GM12878 (cell line): ENCODE data around the gene FABP7. TPM values are rescaled to one million over a fixed set of nuclear protein-coding genes. Genes with fewer than 3 reads are reported as not detected.

Experiments
- ATAC-seq: fragments of 200-7000 bp; cut with Tn5 transposase; 3 replicates; pipeline ENCODE4 v1.9.1; 2020; ENCODE audit warnings: mild to moderate bottlenecking, moderate library complexity
- BruUV-seq: library from RNA; stranded (reverse); fragments of 400-500 nt; replicated peaks from 2 replicates; lab custom pipeline; 2021; lab: Mats Ljungman, UMichigan
- CTCF ChIA-PET: fragments of 300-600 bp; sonication (Branson Sonifier 250); formaldehyde crosslinking; extraction: SDS; loops from one replicate; lab custom pipeline; 2021; ENCODE audit warnings: inconsistent platforms; lab: Yijun Ruan, JAX
- POLR2A ChIA-PET: fragments of 350-600 bp; formaldehyde crosslinking; extraction: SDS; loops from one replicate; lab custom pipeline; 2021; ENCODE audit warnings: inconsistent platforms; lab: Charles Lee
- RAD21 ChIA-PET: fragments of 300-600 bp; sonication (Branson Sonifier 250); formaldehyde crosslinking; loops from one replicate; lab custom pipeline; 2023; ENCODE audit warnings: antibody characterized with exemption; ENCODE audit not compliant: unreplicated experiment; lab: Charles Lee
- SMC1A ChIA-PET: fragments of 300-600 bp; sonication (Branson Sonifier 250); formaldehyde crosslinking; loops from one replicate; lab custom pipeline; 2023; ENCODE audit not compliant: unreplicated experiment, uncharacterized antibody; lab: Charles Lee
- DNase-seq: peaks from one replicate; pipeline ENCODE4 v3.0.0-alpha.2; 2011; ENCODE audit warnings: low read depth, low spot score
- FAIRE-seq: peaks from 3 replicates; lab custom pipeline; 2011; peaks lifted over from hg19 to GRCh38; lab: Jason Lieb, UNC
- H2AFZ ChIP-seq: 2 replicates; pipeline ENCODE4 v1.6.0; 2011; ENCODE audit warnings: low read depth, low read length, control low read depth; ENCODE audit not compliant: control insufficient read depth
- H3K27ac ChIP-seq: 2 replicates; pipeline ENCODE4 v1.5.1; 2011; ENCODE audit warnings: control low read depth; ENCODE audit not compliant: control insufficient read depth, insufficient read depth
- H3K27me3 ChIP-seq, 2 experiments: replicated peaks in 1 of 2; 2 replicates each; pipeline versions ENCODE4 v1.6.0 to v1.6.1; 2011; ENCODE audit warnings: low read length in 1 of 2; ENCODE audit not compliant: control insufficient read depth in 2 of 2, insufficient read depth in 2 of 2
- H3K36me3 ChIP-seq, 2 experiments: 2 replicates each; pipeline ENCODE4 v1.5.1; 2011; ENCODE audit warnings: low read length in 1 of 2; ENCODE audit not compliant: control insufficient read depth in 2 of 2, insufficient read depth in 2 of 2
- H3K4me1 ChIP-seq: 2 replicates; pipeline ENCODE4 v1.6.1; 2011; ENCODE audit warnings: mild to moderate bottlenecking, low read length, moderate library complexity, mixed read lengths; ENCODE audit not compliant: control insufficient read depth, insufficient read depth
- H3K4me2 ChIP-seq: 2 replicates; pipeline ENCODE4 v1.6.0; 2011; ENCODE audit warnings: control low read depth; ENCODE audit not compliant: control insufficient read depth, insufficient read depth
- H3K4me3 ChIP-seq: fragments of 200-600 bp; sonication (generic); 2 replicates; pipeline ENCODE4 v1.5.1; 2016
- H3K79me2 ChIP-seq: 2 replicates; pipeline ENCODE4 v1.6.0; 2011; ENCODE audit warnings: low read length; ENCODE audit not compliant: control insufficient read depth, insufficient read depth
- H3K9ac ChIP-seq: 2 replicates; pipeline ENCODE4 v1.8.0; 2011; ENCODE audit warnings: low read length, control low read depth, mixed read lengths; ENCODE audit not compliant: control insufficient read depth, insufficient read depth
- H3K9me3 ChIP-seq: replicated peaks from 3 replicates; pipeline ENCODE4 v1.5.1; 2011; ENCODE audit warnings: mild to moderate bottlenecking, low read length; ENCODE audit not compliant: control insufficient read depth, insufficient read depth
- H4K20me1 ChIP-seq: 2 replicates; pipeline ENCODE4 v1.6.0; 2011; ENCODE audit not compliant: control insufficient read depth, insufficient read depth
- ATF7 ChIP-seq: fragments of 450-650 bp; IDR thresholded peaks from 2 replicates; pipeline ENCODE4 v1.6.1; 2016; ENCODE audit warnings: low read depth, mild to moderate bottlenecking
- BCL3 ChIP-seq: IDR thresholded peaks from 2 replicates; pipeline ENCODE4 v1.6.1; 2011; ENCODE audit warnings: borderline replicate concordance, low read depth, mild to moderate bottlenecking, moderate library complexity, low read length; ENCODE audit not compliant: insufficient read depth, poor library complexity, severe bottlenecking
- CBX5 ChIP-seq: sonication (generic); IDR thresholded peaks from 2 replicates; pipeline ENCODE4 v1.6.1; 2016; ENCODE audit warnings: low read depth, moderate library complexity, mild to moderate bottlenecking, inconsistent platforms
- CEBPB ChIP-seq, 2 experiments: fragments of 150-350 bp in 1 of 2; IDR thresholded peaks; 2 replicates each; pipeline ENCODE4 v1.6.1; 2012 to 2014; ENCODE audit warnings: low read depth in 2 of 2, low read length in 2 of 2, borderline replicate concordance in 1 of 2, inconsistent platforms in 1 of 2
- CREB1 ChIP-seq: IDR thresholded peaks from 2 replicates; pipeline ENCODE4 v1.6.1; 2012; ENCODE audit warnings: low read depth, mild to moderate bottlenecking, inconsistent platforms
- HDAC2 ChIP-seq: fragments of 200-600 bp; sonication (generic); IDR thresholded peaks from 2 replicates; pipeline ENCODE4 v1.6.1; 2017
- HSF1 ChIP-seq: fragments of 150-350 bp; IDR thresholded peaks from 2 replicates; pipeline ENCODE4 v1.6.1; 2014; ENCODE audit warnings: mild to moderate bottlenecking, low read depth, low read length
- JUND ChIP-seq: IDR thresholded peaks from 2 replicates; pipeline ENCODE4 v1.6.1; 2012; ENCODE audit warnings: low read depth, mild to moderate bottlenecking, low read length, improper control_type of control experiment, moderate library complexity
- LARP7 ChIP-seq: fragments of 450-650 bp; IDR thresholded peaks from 2 replicates; pipeline ENCODE4 v1.6.1; 2017; ENCODE audit warnings: mild to moderate bottlenecking
- PML ChIP-seq: IDR thresholded peaks from 2 replicates; pipeline ENCODE4 v1.6.1; 2012; ENCODE audit warnings: low read length, inconsistent platforms
- PRDM15 ChIP-seq: fragments of 450-650 bp; formaldehyde crosslinking; IDR thresholded peaks from 2 replicates; pipeline ENCODE4 v1.4.0; 2020; ENCODE audit warnings: mild to moderate bottlenecking, moderate library complexity
- RAD21 ChIP-seq: IDR thresholded peaks from 2 replicates; pipeline ENCODE4 v1.6.1; 2011; ENCODE audit warnings: mild to moderate bottlenecking, low read depth, low read length, moderate library complexity; ENCODE audit not compliant: insufficient read depth
- RAD51 ChIP-seq: fragments of 450-650 bp; IDR thresholded peaks from 2 replicates; pipeline ENCODE4 v1.6.1; 2016; ENCODE audit warnings: moderate library complexity, mild to moderate bottlenecking, inconsistent platforms
- RB1 ChIP-seq: fragments of 450-650 bp; formaldehyde crosslinking; IDR thresholded peaks from 2 replicates; pipeline ENCODE4 v1.6.1; 2017; ENCODE audit warnings: mild to moderate bottlenecking, borderline replicate concordance
- SMAD1 ChIP-seq: fragments of 450-650 bp; IDR thresholded peaks from 2 replicates; pipeline ENCODE4 v1.6.1; 2018; ENCODE audit warnings: mild to moderate bottlenecking, low read depth; ENCODE audit not compliant: partially characterized antibody
- YY1 ChIP-seq: IDR thresholded peaks from 2 replicates; pipeline ENCODE4 v1.6.1; 2011; ENCODE audit warnings: low read depth, mild to moderate bottlenecking, low read length
- ZNF274 ChIP-seq: IDR thresholded peaks from one replicate; pipeline ENCODE4 v1.8.0; 2011; ENCODE audit not compliant: insufficient read length, insufficient read depth
- WGBS: methylation state at CpG from one replicate; pipeline ENCODE4 v1.1.6; 2016; ENCODE audit warnings: low lambda C conversion rate; ENCODE audit not compliant: insufficient replicate concordance, insufficient coverage; ENCODE audit errors: missing lambda C conversion rate; 5-methylcytosine and 5-hydroxymethylcytosine counted together
- in situ Hi-C: fragments of 300-500 bp; cut with MboI; formaldehyde crosslinking; loops from 9 replicates; pipeline ENCODE4 v1.14.3; 2018; ENCODE audit warnings: mixed read lengths
- intact Hi-C: fragments of 100-400 bp; cut with micrococcal nuclease; formaldehyde crosslinking; loops from one replicate; pipeline ENCODE4 v1.14.2; 2022; ENCODE audit not compliant: unreplicated experiment
- polyA plus RNA-seq, 11 experiments: library from polyadenylated mRNA; depleted of rRNA in 4 of 11; unstranded in 6 of 11; stranded (reverse) in 5 of 11; fragments of >200 nt; fragmentation: Nextera tagmentation in 4 of 11; fragmentation: Illumina TruSeq in 1 of 11; extraction: Ambion mirVana in 4 of 11; extraction: Trizol in 1 of 11; gene quantifications; 1 replicate in 1 of 11; 2 replicates in 10 of 11; pipeline versions ENCODE4 v1.2.1 to v1.2.3, GENCODE V29; 2011 to 2016; ENCODE audit warnings: inconsistent platforms in 2 of 11, missing spikeins in 2 of 11, low read depth in 1 of 11
- total RNA-seq, 4 experiments: library from RNA; depleted of rRNA in 3 of 4; stranded (reverse); fragments of >200 nt in 3 of 4; fragmentation: Illumina TruSeq in 1 of 4; extraction: Trizol in 1 of 4; gene quantifications; 2 replicates each; pipeline versions ENCODE4 v1.2.1 to v1.2.3, GENCODE V29; 2013 to 2021

The FABP7 gene
- total and polyA plus RNA-seq, 10 of the 15 experiments (the other 5 are each of a cell fraction or from before 2014, with no cell fraction given) = not detected

- TF ChIP-seq ZNF274 (no peak), CREB1 (no peak), HDAC2 (no peak), CEBPB (IDR thresholded peaks at IDR 0.05; ENCODE audit: borderline replicate concordance in 1 of 2, low read depth in 2 of 2, low read length in 2 of 2) (no peak)
- TF ChIP-seq, all 136 proteins: peak for 0
Observed at GRCh38 chr6:122780114-122780513, 598 bp downstream of the FABP7 start (continued).

GRCh38 chr6:122781716-122782115, 2.2 kb downstream of the FABP7 start:
- Histone ChIP-seq H4K20me1 (no peaks in the 10 kb centered on the region), H3K27me3 (no peaks in the 10 kb centered on the region), H3K4me3 (no peak overlapping the region), H2AFZ (no peak overlapping the region), H3K4me2 (no peak overlapping the region), H3K4me1 (no peaks in the 10 kb centered on the region), H3K36me3 (no peaks in the 10 kb centered on the region), H3K9me3 (no peaks in the 10 kb centered on the region), H3K27ac (no peak overlapping the region), H3K79me2 (no peaks in the 10 kb centered on the region), H3K9ac (no peak overlapping the region)
- DNase-seq (no peak), FAIRE-seq (no peak), ATAC-seq (no peak)
- CTCF ChIA-PET = interaction anchor here (1.0 kb wide), 1 partner anchor 57 kb away, joined by 3 read pairs; no protein-coding TSS in a partner anchor
- intact Hi-C loops (no loop called here), in situ Hi-C loops (no loop called here)
- RAD21 ChIA-PET = no interaction called here
- 62% methylated on average over 7 of the region's 7 CpGs for WGBS
- POLR2A ChIA-PET = no interaction called here
- SMC1A ChIA-PET = interaction anchor here (0.8 to 1.3 kb wide), 3 partner anchors 8 to 13 kb away, joined by 3 read pairs; no protein-coding TSS in a partner anchor
- BruUV-seq = no TSS peak
- no peak for TF ChIP-seq PML
- TF ChIP-seq YY1 = no peak
- TF ChIP-seq HSF1 = no peak
- TF ChIP-seq RAD21 = no peak
- no peak for TF ChIP-seq PRDM15 (CRISPR knock-in tag)
- no peak for TF ChIP-seq CBX5
- TF ChIP-seq RAD51 = no peak
- no peak for TF ChIP-seq JUND
- TF ChIP-seq RB1 = no peak
- TF ChIP-seq ATF7 = no peak
- no peak for TF ChIP-seq LARP7
- TF ChIP-seq SMAD1 = no peak
- no peak for TF ChIP-seq BCL3
